ENCODE measurements around the gene DNAJA3. TPM values are rescaled to one million over a fixed set of nuclear protein-coding genes. Genes with fewer than 3 reads are reported as not detected.

DNAJA3 gene
- total and polyA plus RNA-seq, 9 of the 15 experiments (the other 6 are each of a cell fraction or from before 2014, with no cell fraction given): 8.1 to 105 (median 79.0) TPM

- TF ChIP-seq SP1 (CRISPR knock-in tag; IDR thresholded peaks at IDR 0.05) (peak; percentile 98), BCL6 (CRISPR knock-in tag; IDR thresholded peaks at IDR 0.05) (no peak), ZEB2 (IDR thresholded peaks at IDR 0.05) (peak; percentile 92), ZNF696 (CRISPR knock-in tag; conservative IDR thresholded peaks at IDR 0.05) (no peak), LCOR (CRISPR knock-in tag; IDR thresholded peaks at IDR 0.05) (peak; percentile 45; the same call in 1 of the 2 replicates), GATAD2A (IDR thresholded peaks at IDR 0.05) (peak; percentile 56; the same call in 1 of the 2 replicates), CREB1 (IDR thresholded peaks at IDR 0.05) (peak; percentile 80), CREB1 (CRISPR knock-in tag; IDR thresholded peaks at IDR 0.05) (peak; percentile 92), PRPF4 (IDR thresholded peaks at IDR 0.05; ENCODE audit: insufficient read depth, low read depth, low read length, poor library complexity, severe bottlenecking) (no peak), U2AF1 (optimal IDR thresholded peaks at IDR 0.05; ENCODE audit: low read depth, low read length) (peak; percentile 72), MAZ (CRISPR knock-in tag; conservative IDR thresholded peaks at IDR 0.05 in 1 of 2, IDR thresholded peaks at IDR 0.05 in 1 of 2) (peak in 1 of 2 experiments; percentile 74; a peak in 3 of 4 replicates), POLR2B (IDR thresholded peaks at IDR 0.05; ENCODE audit: low read depth, partially characterized antibody) (no peak), TSC22D4 (tag; IDR thresholded peaks at IDR 0.05) (no peak), GATA2 (CRISPR knock-in tag; IDR thresholded peaks at IDR 0.05) (no peak), HMGXB4 (CRISPR knock-in tag; IDR thresholded peaks at IDR 0.05) (peak; percentile 84; the same call in 1 of the 2 replicates), ZNF785 (CRISPR knock-in tag; IDR thresholded peaks at IDR 0.05) (no peak), ZNF639 (CRISPR knock-in tag; conservative IDR thresholded peaks at IDR 0.05 in 1 of 2, IDR thresholded peaks at IDR 0.05 in 1 of 2) (0 out of 4 replicates have a peak, but pooled peaks of 1 of the 2 experiments have one; percentile 68), ILK (tag; IDR thresholded peaks at IDR 0.05; ENCODE audit: borderline replicate concordance, low read depth) (no peak), ZKSCAN1 (IDR thresholded peaks at IDR 0.05; ENCODE audit: low read depth, low read length) (0 out of 2 replicates have a peak, but pooled peaks have one; percentile 26), MCM2 (IDR thresholded peaks at IDR 0.05; ENCODE audit: low read depth) (no peak), SOX6 (IDR thresholded peaks at IDR 0.05) (peak; percentile 59; the same call in 1 of the 2 replicates), TAF1 (IDR thresholded peaks at IDR 0.05; ENCODE audit: control insufficient read depth, extremely low read depth, insufficient read depth, low read length, severe bottlenecking) (peak; percentile 87), ZNF274 (IDR thresholded peaks at IDR 0.05; ENCODE audit: borderline replicate concordance, low read depth, low read length) (no peak), ZNF263 (CRISPR knock-in tag; IDR thresholded peaks at IDR 0.05; ENCODE audit: borderline replicate concordance) (no peak), NONO (IDR thresholded peaks at IDR 0.05; ENCODE audit: low read depth in 2 of 2, low read length in 1 of 2) (peak in 1 of 2 experiments; percentile 82; a peak in 2 of 4 replicates), ZNF830 (CRISPR knock-in tag; IDR thresholded peaks at IDR 0.05) (no peak)
These were observed 50.5 kb downstream of the DNAJA3 start, which contains the start of gene HMOX2 (continued) for GRCh38 chr16:4475880-4476788.
